ENCODE measurements around the gene SLC17A6.

Gene SLC17A6

DNA sequence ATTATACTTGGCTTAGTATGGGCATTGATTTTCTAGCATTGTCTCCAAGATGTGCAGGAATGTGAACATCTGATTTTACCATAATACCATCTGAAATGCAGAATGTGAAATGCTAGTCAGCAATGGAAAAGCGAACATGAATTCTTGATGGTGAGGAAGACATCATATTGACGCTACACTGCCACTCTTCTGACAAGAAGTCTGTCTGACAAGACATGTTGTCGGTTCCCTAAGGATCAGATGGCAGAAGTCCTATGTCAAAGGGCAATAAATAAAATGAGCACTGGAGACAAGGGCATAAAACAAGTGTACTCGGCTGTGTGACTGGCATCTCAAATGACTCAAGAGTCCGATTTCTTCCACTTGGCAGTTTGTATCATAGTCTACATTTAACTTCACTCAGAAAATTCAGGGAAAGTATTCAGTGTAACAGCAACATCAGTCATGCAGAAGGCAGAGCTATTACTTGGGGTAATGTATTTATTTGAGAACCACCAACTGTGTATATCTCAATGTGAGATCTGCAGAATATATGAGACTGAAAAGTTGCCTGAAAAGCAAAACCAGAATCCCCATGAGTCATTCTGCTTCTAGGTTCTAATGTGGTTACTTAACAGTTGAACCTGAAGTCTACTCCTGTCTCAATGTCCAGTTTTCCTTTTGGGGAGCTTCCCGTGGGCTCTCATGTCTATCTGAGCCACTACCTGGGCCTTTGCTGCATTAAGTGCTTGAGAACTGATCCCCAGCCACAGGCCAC, 51.5 kb downstream of the SLC17A6 start:
- 93 to 97% methylated on average over 6 of the region's 6 CpGs for WGBS, 2 experiments
- H3K27ac ChIP-seq (ENCODE audit: insufficient read depth, low read depth, low read length, poor library complexity, severe bottlenecking): no peak overlapping the region
- H3K27me3 ChIP-seq (ENCODE audit: control insufficient read depth, insufficient read depth, low read length, poor library complexity, severe bottlenecking): no peaks in the 10 kb centered on the region
- no peak overlapping the region for H3K4me3 ChIP-seq (ENCODE audit: insufficient read depth, low read depth, low read length)
- no peaks in the 10 kb centered on the region for H3K9me3 ChIP-seq (ENCODE audit: control insufficient read depth, low read length)
- no peaks in the 10 kb centered on the region for H3K36me3 ChIP-seq (ENCODE audit: control insufficient read depth, insufficient read depth, low read length)
- H3K4me1 ChIP-seq (ENCODE audit: control insufficient read depth, insufficient read depth, low read length): no peaks in the 10 kb centered on the region

- H3K27ac ChIP-seq (ENCODE audit: insufficient read depth, low read depth, low read length, poor library complexity, severe bottlenecking): no peak overlapping the region
- no peaks in the 10 kb centered on the region for H3K4me1 ChIP-seq (ENCODE audit: control insufficient read depth, insufficient read depth, low read length)
- no peak overlapping the region for H3K4me3 ChIP-seq (ENCODE audit: insufficient read depth, low read depth, low read length)
- no peaks in the 10 kb centered on the region for H3K27me3 ChIP-seq (ENCODE audit: control insufficient read depth, insufficient read depth, low read length, poor library complexity, severe bottlenecking)
- 90 to 92% methylated on average over 5 of the region's 5 CpGs for WGBS, 2 experiments
- H3K9me3 ChIP-seq (ENCODE audit: control insufficient read depth, low read length): no peaks in the 10 kb centered on the region
- no peaks in the 10 kb centered on the region for H3K36me3 ChIP-seq (ENCODE audit: control insufficient read depth, insufficient read depth, low read length)
Observed at GRCh38 chr11:22390283-22390655, 52.1 kb downstream of the SLC17A6 start.

DNA sequence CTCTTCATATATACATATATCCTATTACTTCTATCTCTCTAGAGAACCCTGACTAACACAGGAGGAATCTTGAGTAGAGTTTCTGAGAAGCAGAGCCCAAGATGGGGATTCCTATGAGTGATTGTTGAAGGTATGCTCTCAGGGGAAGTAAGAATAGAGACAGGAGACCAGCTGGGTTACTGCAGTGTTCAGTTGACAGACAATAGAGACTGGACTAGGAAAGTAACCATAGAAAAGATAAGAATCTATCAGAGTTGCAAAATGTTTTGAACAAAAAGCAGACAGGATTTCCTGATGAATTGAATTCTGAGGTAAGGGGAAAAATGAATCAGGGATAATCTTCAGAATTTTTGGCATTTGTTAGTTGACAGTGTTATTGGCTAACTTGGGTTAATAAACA, 54.4 kb downstream of the SLC17A6 start:
- no peaks in the 10 kb centered on the region for H3K36me3 ChIP-seq (ENCODE audit: control insufficient read depth, insufficient read depth, low read length)
- H3K27ac ChIP-seq (ENCODE audit: insufficient read depth, low read depth, low read length, poor library complexity, severe bottlenecking): no peak overlapping the region
- no peaks in the 10 kb centered on the region for H3K9me3 ChIP-seq (ENCODE audit: control insufficient read depth, low read length)
- H3K4me1 ChIP-seq (ENCODE audit: control insufficient read depth, insufficient read depth, low read length): no peaks in the 10 kb centered on the region
- H3K4me3 ChIP-seq (ENCODE audit: insufficient read depth, low read depth, low read length): no peak overlapping the region
- no peaks in the 10 kb centered on the region for H3K27me3 ChIP-seq (ENCODE audit: control insufficient read depth, insufficient read depth, low read length, poor library complexity, severe bottlenecking)

GRCh38 chr11:22405377-22405776, 67.2 kb downstream of the SLC17A6 start:
- no peaks in the 10 kb centered on the region for H3K36me3 ChIP-seq (ENCODE audit: control insufficient read depth, insufficient read depth, low read length)
- 62 to 68% methylated on average over 3 of the region's 3 CpGs for whole genome bisulfite sequencing, 2 experiments
- H3K27ac ChIP-seq (ENCODE audit: insufficient read depth, low read depth, low read length, poor library complexity, severe bottlenecking): no peak overlapping the region
- H3K4me1 ChIP-seq (ENCODE audit: control insufficient read depth, insufficient read depth, low read length): peaks cover 6% of the 10 kb centered on the region
- H3K4me3 ChIP-seq (ENCODE audit: insufficient read depth, low read depth, low read length): no peak overlapping the region
- H3K9me3 ChIP-seq (ENCODE audit: control insufficient read depth, low read length): no peaks in the 10 kb centered on the region
- H3K27me3 ChIP-seq (ENCODE audit: control insufficient read depth, insufficient read depth, low read length, poor library complexity, severe bottlenecking): no peaks in the 10 kb centered on the region

GRCh38 chr11:22407267-22407666, 69.1 kb downstream of the SLC17A6 start:
- no peak overlapping the region for H3K4me3 ChIP-seq (ENCODE audit: insufficient read depth, low read depth, low read length)
- no peaks in the 10 kb centered on the region for H3K36me3 ChIP-seq (ENCODE audit: control insufficient read depth, insufficient read depth, low read length)
- H3K27ac ChIP-seq (ENCODE audit: insufficient read depth, low read depth, low read length, poor library complexity, severe bottlenecking): no peak overlapping the region
- H3K9me3 ChIP-seq (ENCODE audit: control insufficient read depth, low read length): no peaks in the 10 kb centered on the region
- no peaks in the 10 kb centered on the region for H3K27me3 ChIP-seq (ENCODE audit: control insufficient read depth, insufficient read depth, low read length, poor library complexity, severe bottlenecking)
- H3K4me1 ChIP-seq (ENCODE audit: control insufficient read depth, insufficient read depth, low read length): peaks cover 6% of the 10 kb centered on the region
- WGBS, 2 experiments: no CpG with 5 or more reads among the region's 1 CpG

DNA sequence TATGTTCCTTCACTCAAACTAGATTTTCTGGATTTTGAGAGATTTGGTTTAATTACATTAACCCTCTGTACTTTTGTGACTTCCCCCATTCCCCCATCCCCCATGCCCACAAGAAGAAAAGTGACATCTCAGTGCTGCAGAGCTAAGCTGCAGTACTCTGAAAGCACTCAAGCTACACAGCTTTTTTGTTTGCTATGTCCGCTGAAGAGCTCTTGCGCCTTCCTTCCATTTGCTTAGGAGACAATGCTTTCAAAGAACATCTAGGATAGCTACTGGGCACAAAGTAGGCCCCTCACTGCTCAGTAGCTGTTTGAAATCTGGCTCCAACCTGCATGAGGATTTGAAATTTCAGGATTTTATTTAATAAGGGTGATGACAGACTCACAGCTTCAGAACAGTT, 69.7 kb downstream of the SLC17A6 start:
- 9 to 14% methylated on average over 2 of the region's 2 CpGs for WGBS, 2 experiments
- no peaks in the 10 kb centered on the region for H3K36me3 ChIP-seq (ENCODE audit: control insufficient read depth, insufficient read depth, low read length)
- peaks cover 6% of the 10 kb centered on the region for H3K4me1 ChIP-seq (ENCODE audit: control insufficient read depth, insufficient read depth, low read length)
- H3K27ac ChIP-seq (ENCODE audit: insufficient read depth, low read depth, low read length, poor library complexity, severe bottlenecking): peak overlapping the region; percentile 74
- H3K9me3 ChIP-seq (ENCODE audit: control insufficient read depth, low read length): no peaks in the 10 kb centered on the region
- no peaks in the 10 kb centered on the region for H3K27me3 ChIP-seq (ENCODE audit: control insufficient read depth, insufficient read depth, low read length, poor library complexity, severe bottlenecking)
- H3K4me3 ChIP-seq (ENCODE audit: insufficient read depth, low read depth, low read length): no peak overlapping the region

- no peak overlapping the region for H3K27ac ChIP-seq (ENCODE audit: insufficient read depth, low read depth, low read length, poor library complexity, severe bottlenecking)
- no peaks in the 10 kb centered on the region for H3K36me3 ChIP-seq (ENCODE audit: control insufficient read depth, insufficient read depth, low read length)
- no peaks in the 10 kb centered on the region for H3K4me1 ChIP-seq (ENCODE audit: control insufficient read depth, insufficient read depth, low read length)
- H3K27me3 ChIP-seq (ENCODE audit: control insufficient read depth, insufficient read depth, low read length, poor library complexity, severe bottlenecking): no peaks in the 10 kb centered on the region
- H3K9me3 ChIP-seq (ENCODE audit: control insufficient read depth, low read length): no peaks in the 10 kb centered on the region
- H3K4me3 ChIP-seq (ENCODE audit: insufficient read depth, low read depth, low read length): no peak overlapping the region
- WGBS, 2 experiments: 97 to 98% methylated on average over 2 to 3 of the region's 4 CpGs
Observed at GRCh38 chr11:22415476-22415875, 77.3 kb downstream of the SLC17A6 start.

- Histone ChIP-seq H3K27me3 (ENCODE audit: control insufficient read depth, insufficient read depth, low read length, poor library complexity, severe bottlenecking) (no peaks in the 10 kb centered on the region), H3K9me3 (ENCODE audit: control insufficient read depth, low read length) (no peaks in the 10 kb centered on the region), H3K27ac (ENCODE audit: insufficient read depth, low read depth, low read length, poor library complexity, severe bottlenecking) (no peak overlapping the region), H3K4me1 (ENCODE audit: control insufficient read depth, insufficient read depth, low read length) (no peaks in the 10 kb centered on the region), H3K4me3 (ENCODE audit: insufficient read depth, low read depth, low read length) (no peak overlapping the region), H3K36me3 (ENCODE audit: control insufficient read depth, insufficient read depth, low read length) (no peaks in the 10 kb centered on the region)
- WGBS, 2 experiments: 87 to 95% methylated on average over 3 to 4 of the region's 4 CpGs
Observed at GRCh38 chr11:22416462-22416861, 78.3 kb downstream of the SLC17A6 start.

- no peaks in the 10 kb centered on the region for H3K4me1 ChIP-seq (ENCODE audit: control insufficient read depth, insufficient read depth, low read length)
- no peak overlapping the region for H3K27ac ChIP-seq (ENCODE audit: insufficient read depth, low read depth, low read length, poor library complexity, severe bottlenecking)
- no peaks in the 10 kb centered on the region for H3K36me3 ChIP-seq (ENCODE audit: control insufficient read depth, insufficient read depth, low read length)
- no peaks in the 10 kb centered on the region for H3K9me3 ChIP-seq (ENCODE audit: control insufficient read depth, low read length)
- H3K27me3 ChIP-seq (ENCODE audit: control insufficient read depth, insufficient read depth, low read length, poor library complexity, severe bottlenecking): no peaks in the 10 kb centered on the region
- WGBS, 2 experiments: 100% methylated on average over 1 of the region's 1 CpG
- H3K4me3 ChIP-seq (ENCODE audit: insufficient read depth, low read depth, low read length): no peak overlapping the region
Observed at GRCh38 chr11:22426915-22427314, 88.7 kb downstream of the SLC17A6 start.
